G401.6 (cell line): ENCODE measurements around the gene PELI3.

Experiments used
- FAIRE-seq: peaks from 2 replicates; lab custom pipeline; 2012; peaks lifted over from hg19 to GRCh38; lab: Jason Lieb, UNC

PELI3 gene

DNA sequence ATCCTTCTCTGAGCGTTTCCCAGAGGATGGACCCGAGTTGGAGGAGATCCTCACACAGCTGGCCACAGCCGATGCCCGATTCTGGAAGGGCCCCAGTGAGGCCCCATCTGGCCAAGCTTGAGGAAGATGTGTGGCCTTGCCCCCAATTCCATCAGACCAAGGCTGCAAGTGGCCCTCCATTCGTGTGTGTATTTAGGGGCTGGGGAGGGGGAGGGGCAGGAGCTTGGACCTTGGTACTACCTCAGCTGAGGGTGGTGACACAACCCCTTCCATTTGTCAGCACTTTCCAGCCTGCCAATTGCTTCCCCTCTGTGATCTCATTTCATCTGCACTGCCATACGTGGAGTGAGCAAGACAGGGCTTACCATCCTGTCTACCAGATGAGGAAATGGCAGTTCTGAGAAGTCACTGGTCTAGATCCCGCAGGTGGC lies 42.4 kb downstream of the PELI3 start:
- FAIRE-seq = no peak

DNA sequence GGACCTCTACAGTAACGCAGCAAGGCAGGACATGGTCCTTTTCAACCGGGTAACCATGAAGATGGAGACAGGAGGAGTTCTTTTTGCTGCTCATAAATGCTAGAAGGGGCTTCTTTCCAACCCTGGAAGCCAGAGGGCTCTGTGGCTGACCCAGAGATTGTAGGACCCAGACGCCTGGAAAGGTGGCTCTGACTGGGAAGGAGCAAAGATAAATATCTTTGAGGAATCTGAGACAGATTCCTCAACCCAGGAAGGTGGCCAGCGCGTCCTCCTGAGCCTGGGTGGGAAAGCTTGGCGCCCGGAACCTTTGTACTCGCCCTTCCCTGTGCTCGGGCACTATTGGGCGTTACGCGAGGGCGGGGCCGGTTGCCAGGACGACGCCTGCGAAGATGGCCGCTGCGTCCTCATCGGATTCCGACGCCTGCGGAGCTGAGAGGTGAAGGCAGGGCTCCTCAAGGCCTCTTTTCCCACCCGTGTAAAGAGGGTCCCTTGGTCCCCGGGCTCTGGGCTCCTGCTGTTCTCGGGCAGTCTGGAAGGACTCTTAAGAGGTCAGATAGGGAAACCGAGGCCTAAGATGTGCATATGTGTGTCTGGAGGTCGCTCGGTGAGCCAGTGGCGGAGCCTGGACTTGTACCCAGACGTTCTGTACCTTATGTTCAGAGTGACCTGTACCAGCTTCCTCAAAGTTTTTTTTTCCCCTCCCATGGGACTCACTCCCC lies 43.7 kb downstream of the PELI3 start, which contains the start of gene BBS1:
TSS of gene BBS1 (plus strand) at position 365 of the 719 bp plus-strand sequence. CDS start at position 390, 25 bp downstream.
- peak; percentile 11 for FAIRE-seq

DNA sequence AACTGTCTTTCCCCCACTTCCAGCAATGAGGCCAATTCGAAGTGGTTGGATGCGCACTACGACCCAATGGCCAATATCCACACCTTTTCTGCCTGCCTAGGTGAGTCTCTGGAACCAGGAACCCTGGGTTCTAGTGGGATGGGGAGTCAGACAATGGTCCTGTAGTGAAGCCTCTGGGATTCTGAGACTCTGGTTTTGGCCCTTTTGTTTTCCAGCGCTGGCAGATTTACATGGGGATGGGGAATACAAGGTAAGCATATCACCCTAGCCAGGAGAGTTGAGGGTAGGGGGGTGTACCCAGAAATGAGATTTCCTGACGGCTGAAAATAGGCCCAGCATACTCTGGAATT lies 44.3 kb downstream of the PELI3 start:
- FAIRE-seq = no peak

DNA sequence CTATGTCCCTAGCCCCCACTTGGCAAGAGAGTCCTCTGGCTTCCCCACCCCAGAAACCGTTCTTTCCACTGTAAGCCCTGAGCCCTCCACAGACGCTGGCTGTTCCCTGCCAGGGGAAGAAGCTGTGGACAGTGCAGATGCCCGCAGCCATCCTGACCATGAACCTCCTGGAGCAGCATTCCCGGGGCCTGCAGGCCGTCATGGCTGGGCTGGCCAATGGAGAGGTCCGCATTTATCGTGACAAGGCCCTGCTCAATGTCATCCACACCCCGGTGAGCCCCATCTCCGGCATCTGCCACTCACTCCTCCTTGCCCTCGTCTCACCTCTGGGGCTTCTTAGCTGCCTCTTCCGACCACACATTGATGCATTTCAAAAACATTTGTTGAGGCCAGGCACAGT lies 56.9 kb downstream of the PELI3 start:
- FAIRE-seq = no peak

DNA sequence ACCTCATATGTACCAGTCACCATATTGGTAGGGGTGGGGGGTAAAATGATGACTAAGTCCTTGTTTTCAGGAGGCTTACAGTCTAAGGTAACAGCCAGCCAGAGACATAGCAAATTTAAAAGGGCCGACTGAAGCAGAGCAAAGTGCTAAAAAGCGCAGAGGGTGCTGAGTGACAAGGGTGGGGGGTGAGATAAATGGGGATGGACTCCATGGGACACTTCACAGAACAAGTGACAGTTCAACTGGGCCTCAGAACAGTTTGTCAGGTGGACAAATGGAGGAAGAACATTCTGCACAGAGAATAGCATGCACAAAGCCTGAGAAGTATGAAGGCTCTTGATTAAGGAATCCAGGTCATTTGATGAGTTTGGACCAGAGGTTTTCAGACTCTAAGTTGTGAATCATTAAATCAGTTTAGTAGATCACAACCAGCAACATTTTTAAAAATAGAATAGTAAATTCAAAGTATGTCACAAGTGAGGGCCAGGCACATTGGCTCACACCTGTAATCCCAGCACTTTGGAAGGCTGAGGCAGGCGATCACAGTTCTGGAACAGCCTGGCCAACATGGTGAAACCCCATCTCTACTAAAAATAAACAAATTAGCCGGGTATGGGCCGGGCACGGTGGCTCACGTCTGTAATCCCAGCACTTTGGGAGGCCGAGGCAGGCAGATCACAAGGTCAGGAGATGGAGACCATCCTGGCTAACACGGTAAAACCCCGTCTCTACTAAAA lies 57.8 kb downstream of the PELI3 start:
- FAIRE-seq = no peak
